OCI-LY1 (cell line): ENCODE data around the gene DOK7.

Experiments used
- EZH2 ChIP-seq: fragments of 200-600 bp; sonication (generic), shearing (Covaris generic); IDR thresholded peaks from 2 replicates; pipeline ENCODE4 v1.8.0; 2017; ENCODE audit warnings: borderline replicate concordance, mixed run types, mild to moderate bottlenecking, antibody characterized with exemption, low read length, moderate library complexity, mixed read lengths
- TF ChIP-seq, protein P1 (sequence below): fragments of 200-600 bp; sonication (generic), shearing (Covaris generic); IDR thresholded peaks from 2 replicates; pipeline ENCODE4 v1.5.1; 2017; ENCODE audit warnings: mild to moderate bottlenecking, antibody characterized with exemption, low read length, moderate library complexity, mixed read lengths

DNA sequence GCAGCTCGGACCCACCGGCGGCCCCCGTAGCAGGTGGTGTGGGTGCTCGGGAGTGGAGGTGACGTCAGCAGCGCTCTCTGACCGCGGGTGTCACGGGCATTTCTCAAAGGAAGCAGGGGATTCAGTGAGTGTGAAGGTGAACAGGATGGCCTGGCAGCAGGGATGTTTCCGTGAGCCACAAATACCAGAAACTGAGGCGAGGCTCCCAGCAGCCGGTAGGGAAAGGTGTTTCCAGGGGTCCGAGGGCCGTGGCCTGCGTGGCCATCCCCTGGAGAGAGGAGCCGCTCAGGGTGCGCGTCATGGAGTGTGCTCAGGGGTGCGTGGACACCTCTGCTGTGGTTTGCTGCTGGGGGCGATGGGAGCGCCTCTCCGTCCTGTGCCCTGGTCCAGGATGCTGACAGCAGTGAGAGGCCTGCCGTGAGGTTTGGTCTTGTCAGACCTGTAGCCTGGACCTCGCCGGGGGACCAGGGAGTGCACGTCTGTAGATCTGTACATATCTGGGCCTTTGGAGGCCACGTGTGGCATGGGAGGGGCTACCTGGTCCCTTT lies 31.6 kb upstream of the DOK7 start:
- TF ChIP-seq, protein P1, sequence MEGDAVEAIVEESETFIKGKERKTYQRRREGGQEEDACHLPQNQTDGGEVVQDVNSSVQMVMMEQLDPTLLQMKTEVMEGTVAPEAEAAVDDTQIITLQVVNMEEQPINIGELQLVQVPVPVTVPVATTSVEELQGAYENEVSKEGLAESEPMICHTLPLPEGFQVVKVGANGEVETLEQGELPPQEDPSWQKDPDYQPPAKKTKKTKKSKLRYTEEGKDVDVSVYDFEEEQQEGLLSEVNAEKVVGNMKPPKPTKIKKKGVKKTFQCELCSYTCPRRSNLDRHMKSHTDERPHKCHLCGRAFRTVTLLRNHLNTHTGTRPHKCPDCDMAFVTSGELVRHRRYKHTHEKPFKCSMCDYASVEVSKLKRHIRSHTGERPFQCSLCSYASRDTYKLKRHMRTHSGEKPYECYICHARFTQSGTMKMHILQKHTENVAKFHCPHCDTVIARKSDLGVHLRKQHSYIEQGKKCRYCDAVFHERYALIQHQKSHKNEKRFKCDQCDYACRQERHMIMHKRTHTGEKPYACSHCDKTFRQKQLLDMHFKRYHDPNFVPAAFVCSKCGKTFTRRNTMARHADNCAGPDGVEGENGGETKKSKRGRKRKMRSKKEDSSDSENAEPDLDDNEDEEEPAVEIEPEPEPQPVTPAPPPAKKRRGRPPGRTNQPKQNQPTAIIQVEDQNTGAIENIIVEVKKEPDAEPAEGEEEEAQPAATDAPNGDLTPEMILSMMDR = no peak
- TF ChIP-seq EZH2 = no peak
